ENCODE measurements around the gene PIM3.

DNA sequence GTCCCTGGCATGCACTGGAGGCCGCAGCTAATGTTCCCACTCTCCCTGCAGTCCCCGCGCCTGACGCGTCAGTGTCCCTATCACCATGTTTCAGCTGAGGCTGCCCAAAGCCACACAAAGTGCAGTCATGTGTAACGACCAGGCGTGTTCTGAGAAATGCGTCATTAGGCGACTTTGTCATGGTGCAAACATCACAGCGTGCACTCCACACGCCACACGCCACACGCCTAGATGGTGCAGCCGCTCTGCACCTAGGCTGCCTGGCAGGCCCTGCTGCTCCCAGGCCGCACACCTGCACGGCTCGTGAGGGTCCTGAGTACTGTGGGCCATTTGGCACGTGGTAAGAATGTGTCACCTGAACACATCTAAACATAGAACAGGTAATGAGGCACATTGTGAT, 39.7 kb upstream of the PIM3 start:
- no peak for TF ChIP-seq POLR2A (IDR thresholded peaks at IDR 0.05; ENCODE audit: extremely low read depth, insufficient read length)
- TF ChIP-seq, protein P1, sequence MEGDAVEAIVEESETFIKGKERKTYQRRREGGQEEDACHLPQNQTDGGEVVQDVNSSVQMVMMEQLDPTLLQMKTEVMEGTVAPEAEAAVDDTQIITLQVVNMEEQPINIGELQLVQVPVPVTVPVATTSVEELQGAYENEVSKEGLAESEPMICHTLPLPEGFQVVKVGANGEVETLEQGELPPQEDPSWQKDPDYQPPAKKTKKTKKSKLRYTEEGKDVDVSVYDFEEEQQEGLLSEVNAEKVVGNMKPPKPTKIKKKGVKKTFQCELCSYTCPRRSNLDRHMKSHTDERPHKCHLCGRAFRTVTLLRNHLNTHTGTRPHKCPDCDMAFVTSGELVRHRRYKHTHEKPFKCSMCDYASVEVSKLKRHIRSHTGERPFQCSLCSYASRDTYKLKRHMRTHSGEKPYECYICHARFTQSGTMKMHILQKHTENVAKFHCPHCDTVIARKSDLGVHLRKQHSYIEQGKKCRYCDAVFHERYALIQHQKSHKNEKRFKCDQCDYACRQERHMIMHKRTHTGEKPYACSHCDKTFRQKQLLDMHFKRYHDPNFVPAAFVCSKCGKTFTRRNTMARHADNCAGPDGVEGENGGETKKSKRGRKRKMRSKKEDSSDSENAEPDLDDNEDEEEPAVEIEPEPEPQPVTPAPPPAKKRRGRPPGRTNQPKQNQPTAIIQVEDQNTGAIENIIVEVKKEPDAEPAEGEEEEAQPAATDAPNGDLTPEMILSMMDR (IDR thresholded peaks at IDR 0.05; ENCODE audit: low read depth, low read length): no peak
- TF ChIP-seq, protein P2, sequence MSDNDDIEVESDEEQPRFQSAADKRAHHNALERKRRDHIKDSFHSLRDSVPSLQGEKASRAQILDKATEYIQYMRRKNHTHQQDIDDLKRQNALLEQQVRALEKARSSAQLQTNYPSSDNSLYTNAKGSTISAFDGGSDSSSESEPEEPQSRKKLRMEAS (IDR thresholded peaks at IDR 0.05; ENCODE audit: low read depth, low read length): no peak

Measured in NB4 (cell line).